Measurements from ENCODE around the gene DHX29. TPM values are rescaled to one million over a fixed set of nuclear protein-coding genes. Genes with fewer than 3 reads are reported as not detected.

Gene DHX29
- polyA plus RNA-seq, 1 donor (not counting 4 experiments of a cell fraction or from before 2014, with no cell fraction given): 18.8 TPM

GRCh38 chr5:55306641-55307382 lies 682 bp downstream of the DHX29 start:
- dilution Hi-C loops (cut with MboI; ENCODE audit: extremely low pct_ligation_motif_present, low sequenced_read_pairs): no loop called here
- Histone ChIP-seq H3K4me2 (ENCODE audit: control insufficient read depth, extremely low read depth, insufficient read depth, low read depth, low read length) (peak overlapping the region; percentile 91), H3K9me1 (ENCODE audit: control insufficient read depth, extremely low read depth, insufficient read depth, low read length) (no peaks in the 10 kb centered on the region), H3K79me2 (ENCODE audit: control insufficient read depth, insufficient read depth, low read length) (peaks cover 85% of the 10 kb centered on the region), H3K27ac (ENCODE audit: control insufficient read depth, insufficient read depth, low read length) (peak overlapping the region; percentile 98), H3K9ac (ENCODE audit: control insufficient read depth, extremely low read depth, insufficient read depth, low read length) (peak overlapping the region; percentile 98), H3K9me3 (ENCODE audit: control insufficient read depth, low read depth, low read length) (peaks cover 2% of the 10 kb centered on the region), H4K20me1 (ENCODE audit: control insufficient read depth, extremely low read depth, insufficient read depth, low read length) (no peaks in the 10 kb centered on the region), H3K4me1 (ENCODE audit: control insufficient read depth, extremely low read depth, insufficient read depth, low read length) (peaks cover 38% of the 10 kb centered on the region), H3K27me3 (ENCODE audit: control insufficient read depth, extremely low read depth, insufficient read depth, low read length) (no peaks in the 10 kb centered on the region), H2AFZ (ENCODE audit: control insufficient read depth, low read length) (peak overlapping the region; percentile 87), H3K36me3 (ENCODE audit: control insufficient read depth in 2 of 2, extremely low read depth in 1 of 2, insufficient read depth in 2 of 2, low read length in 2 of 2) (peaks cover 2 to 3% of the 10 kb centered on the region in 2 experiments), H3K4me3 (ENCODE audit: control insufficient read depth in 2 of 3, extremely low read depth in 1 of 3, insufficient read depth in 2 of 3, low read depth in 1 of 3, low read length in 3 of 3) (peak overlapping the region; percentile 93 to 99 (median 94))
- DNase-seq (ENCODE audit: low read depth, low spot score): no peak
- no peak for TF ChIP-seq EZH2 (IDR thresholded peaks at IDR 0.05; ENCODE audit: low read length)
- TF ChIP-seq, protein P1, sequence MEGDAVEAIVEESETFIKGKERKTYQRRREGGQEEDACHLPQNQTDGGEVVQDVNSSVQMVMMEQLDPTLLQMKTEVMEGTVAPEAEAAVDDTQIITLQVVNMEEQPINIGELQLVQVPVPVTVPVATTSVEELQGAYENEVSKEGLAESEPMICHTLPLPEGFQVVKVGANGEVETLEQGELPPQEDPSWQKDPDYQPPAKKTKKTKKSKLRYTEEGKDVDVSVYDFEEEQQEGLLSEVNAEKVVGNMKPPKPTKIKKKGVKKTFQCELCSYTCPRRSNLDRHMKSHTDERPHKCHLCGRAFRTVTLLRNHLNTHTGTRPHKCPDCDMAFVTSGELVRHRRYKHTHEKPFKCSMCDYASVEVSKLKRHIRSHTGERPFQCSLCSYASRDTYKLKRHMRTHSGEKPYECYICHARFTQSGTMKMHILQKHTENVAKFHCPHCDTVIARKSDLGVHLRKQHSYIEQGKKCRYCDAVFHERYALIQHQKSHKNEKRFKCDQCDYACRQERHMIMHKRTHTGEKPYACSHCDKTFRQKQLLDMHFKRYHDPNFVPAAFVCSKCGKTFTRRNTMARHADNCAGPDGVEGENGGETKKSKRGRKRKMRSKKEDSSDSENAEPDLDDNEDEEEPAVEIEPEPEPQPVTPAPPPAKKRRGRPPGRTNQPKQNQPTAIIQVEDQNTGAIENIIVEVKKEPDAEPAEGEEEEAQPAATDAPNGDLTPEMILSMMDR (optimal IDR thresholded peaks at IDR 0.05 in 1 of 3, IDR thresholded peaks at IDR 0.05 in 1 of 3, conservative IDR thresholded peaks at IDR 0.05 in 1 of 3; ENCODE audit: extremely low read depth in 1 of 3, insufficient read depth in 2 of 3, low read length in 3 of 3): no peak
- peak; percentile 5 for FAIRE-seq

DNA sequence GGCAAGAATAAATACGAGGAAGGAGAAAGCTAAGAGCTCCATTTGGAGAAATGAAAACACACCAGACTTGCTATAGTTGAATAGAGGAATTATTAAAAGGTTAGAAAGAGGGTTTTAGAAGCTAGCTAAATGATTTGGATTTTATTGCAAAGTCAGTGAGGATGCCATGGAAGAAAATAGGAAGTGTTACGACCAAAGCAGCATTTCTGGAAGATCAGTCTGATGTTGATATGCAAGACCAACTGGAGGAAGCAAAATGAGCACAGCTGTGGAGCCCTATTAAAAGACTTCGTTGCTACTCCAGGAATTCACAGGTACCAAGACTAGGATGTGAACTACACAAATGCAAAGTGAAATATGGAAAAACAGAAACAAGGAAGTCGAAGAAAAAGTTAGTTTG lies 2.1 kb downstream of the DHX29 start:
- Histone ChIP-seq H3K4me1 (ENCODE audit: control insufficient read depth, extremely low read depth, insufficient read depth, low read length) (peaks cover 38% of the 10 kb centered on the region), H3K27ac (ENCODE audit: control insufficient read depth, insufficient read depth, low read length) (no peak overlapping the region), H4K20me1 (ENCODE audit: control insufficient read depth, extremely low read depth, insufficient read depth, low read length) (no peaks in the 10 kb centered on the region), H2AFZ (ENCODE audit: control insufficient read depth, low read length) (no peak overlapping the region), H3K9me1 (ENCODE audit: control insufficient read depth, extremely low read depth, insufficient read depth, low read length) (no peaks in the 10 kb centered on the region), H3K36me3 (ENCODE audit: control insufficient read depth in 2 of 2, extremely low read depth in 1 of 2, insufficient read depth in 2 of 2, low read length in 2 of 2) (peaks cover 3 to 4% of the 10 kb centered on the region in 2 experiments), H3K9me3 (ENCODE audit: control insufficient read depth, low read depth, low read length) (peaks cover 3% of the 10 kb centered on the region), H3K9ac (ENCODE audit: control insufficient read depth, extremely low read depth, insufficient read depth, low read length) (no peak overlapping the region), H3K27me3 (ENCODE audit: control insufficient read depth, extremely low read depth, insufficient read depth, low read length) (no peaks in the 10 kb centered on the region), H3K4me2 (ENCODE audit: control insufficient read depth, extremely low read depth, insufficient read depth, low read depth, low read length) (peak overlapping the region; percentile 91), H3K79me2 (ENCODE audit: control insufficient read depth, insufficient read depth, low read length) (peaks cover 82% of the 10 kb centered on the region), H3K4me3 (ENCODE audit: control insufficient read depth in 2 of 3, extremely low read depth in 1 of 3, insufficient read depth in 2 of 3, low read depth in 1 of 3, low read length in 3 of 3) (peak overlapping the region in 2 of 3 experiments; percentile 94 to 99)
- dilution Hi-C loops (cut with MboI; ENCODE audit: extremely low pct_ligation_motif_present, low sequenced_read_pairs): no loop called here
- DNase-seq (ENCODE audit: low read depth, low spot score): no peak
- TF ChIP-seq, protein P1 (optimal IDR thresholded peaks at IDR 0.05 in 1 of 3, IDR thresholded peaks at IDR 0.05 in 1 of 3, conservative IDR thresholded peaks at IDR 0.05 in 1 of 3; ENCODE audit: extremely low read depth in 1 of 3, insufficient read depth in 2 of 3, low read length in 3 of 3): no peak
- TF ChIP-seq EZH2 (IDR thresholded peaks at IDR 0.05; ENCODE audit: low read length): no peak
- peak; percentile 13 for FAIRE-seq
